ENCODE data around the gene HOXB8. TPM values are rescaled to one million over a fixed set of nuclear protein-coding genes. Genes with fewer than 3 reads are reported as not detected.

HOXB8 gene
- total and polyA plus RNA-seq, 2 donors (not counting 3 experiments of a cell fraction or from before 2014, with no cell fraction given) = 1.7 to 2.4 TPM

GRCh38 chr17:48564188-48565021 is 50.7 kb downstream of the HOXB8 start:
- Histone ChIP-seq H3K4me1 (ENCODE audit: control insufficient read depth, extremely low read depth, insufficient read depth, low read length) (peaks cover 45% of the 10 kb centered on the region), H3K4me3 (replicated peaks in 1 of 3; ENCODE audit: insufficient read depth in 1 of 3, low read depth in 1 of 3, low read length in 3 of 3) (peak overlapping the region; percentile 5 to 37 (median 25)), H3K36me3 (ENCODE audit: control insufficient read depth in 2 of 2, extremely low read depth in 1 of 2, insufficient read depth in 2 of 2, low read length in 2 of 2) (peaks cover 0 to 5% of the 10 kb centered on the region in 2 experiments), H4K20me1 (replicated peaks; ENCODE audit: control insufficient read depth, extremely low read depth, insufficient read depth, low read length) (no peaks in the 10 kb centered on the region), H2AFZ (ENCODE audit: low read depth, low read length) (peak overlapping the region; percentile 2), H3K4me2 (ENCODE audit: insufficient read depth, low read length) (peak overlapping the region; percentile 56), H3K9me1 (replicated peaks; ENCODE audit: control insufficient read depth, extremely low read depth, insufficient read depth, low read length) (no peaks in the 10 kb centered on the region), H3K79me2 (ENCODE audit: control insufficient read depth, insufficient read depth, low read length) (peaks cover 80% of the 10 kb centered on the region), H3K27me3 (ENCODE audit: control insufficient read depth in 2 of 2, insufficient read depth in 2 of 2, low read length in 2 of 2) (no peaks in the 10 kb centered on the region), H3K9me3 (replicated peaks; ENCODE audit: control insufficient read depth, insufficient read depth, low read length) (no peaks in the 10 kb centered on the region), H3K9ac (replicated peaks; ENCODE audit: extremely low read depth, insufficient read depth, low read length) (peak overlapping the region; percentile 27), H3K27ac (ENCODE audit: insufficient read depth, low read depth, low read length) (peak overlapping the region; percentile 34)
- dilution Hi-C loops (cut with MboI; ENCODE audit: extremely low pct_ligation_motif_present, low sequenced_read_pairs) = no loop called here
- POLR2A ChIA-PET = no interaction called here
- FAIRE-seq (no peak), DNase-seq (ENCODE audit: low read depth, low spot score) (peak; percentile 40)
- CTCF ChIA-PET = interaction anchor here (0.7 to 1.4 kb wide), 3 partner anchors 9 to 302 kb away, joined by 3 read pairs; partner anchors contain the start of gene HOXB5
- no peak for TF ChIP-seq POLR2A (IDR thresholded peaks at IDR 0.05; ENCODE audit: low read depth, low read length)
- no peak for TF ChIP-seq POLR2AphosphoS5 (IDR thresholded peaks at IDR 0.05; ENCODE audit: insufficient read depth, low read depth, low read length)
- TF ChIP-seq EZH2 (IDR thresholded peaks at IDR 0.05; ENCODE audit: borderline replicate concordance, low read depth, low read length, severe bottlenecking) = no peak
- TF ChIP-seq GATA2 (IDR thresholded peaks at IDR 0.05; ENCODE audit: insufficient read depth, insufficient read length, low read depth, low read length) = no peak
- TF ChIP-seq, protein P1, sequence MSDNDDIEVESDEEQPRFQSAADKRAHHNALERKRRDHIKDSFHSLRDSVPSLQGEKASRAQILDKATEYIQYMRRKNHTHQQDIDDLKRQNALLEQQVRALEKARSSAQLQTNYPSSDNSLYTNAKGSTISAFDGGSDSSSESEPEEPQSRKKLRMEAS (IDR thresholded peaks at IDR 0.05; ENCODE audit: insufficient read depth, insufficient read length) = no peak
- no peak for TF ChIP-seq JUN (IDR thresholded peaks at IDR 0.05; ENCODE audit: borderline replicate concordance, insufficient read depth, insufficient read length, low read depth)
- TF ChIP-seq FOS (IDR thresholded peaks at IDR 0.05; ENCODE audit: borderline replicate concordance, insufficient read depth, low read length) = no peak
- no peak for TF ChIP-seq CTCF (IDR thresholded peaks at IDR 0.05; ENCODE audit: extremely low read depth in 1 of 2, insufficient read depth in 1 of 2, low read depth in 1 of 2, low read length in 2 of 2)
- no peak for TF ChIP-seq MYC (IDR thresholded peaks at IDR 0.05; ENCODE audit: low read depth, low read length)
- intact Hi-C loops (cut with micrococcal nuclease) = no loop called here
- BruUV-seq (replicated peaks) = no TSS peak
